Activated B cell treated with CpG ODN at 0.5 μM for 24 hours (primary cell): ENCODE results near the gene DAGLA. TPM values are rescaled to one million over a fixed set of nuclear protein-coding genes. Genes with fewer than 3 reads are reported as not detected.

Experiments used
- ATAC-seq: fragments of 200-7000 bp; cut with Tn5 transposase; one replicate; pipeline ENCODE4 v1.10.0; 2021; ENCODE audit warnings: low read depth, mild to moderate bottlenecking, moderate library complexity
- CTCF ChIA-PET: fragments of 350-600 bp; sonication (Branson Sonifier 250); formaldehyde crosslinking; loops from one replicate; lab custom pipeline; 2021; ENCODE audit warnings: antibody characterized with exemption; lab: Charles Lee
- POLR2A ChIA-PET: fragments of 350-600 bp; sonication (Branson Sonifier 250); formaldehyde crosslinking; loops from one replicate; lab custom pipeline; 2021; ENCODE audit warnings: antibody characterized with exemption; lab: Charles Lee
- DNase-seq: peaks from one replicate; pipeline ENCODE4 v3.0.0; 2022
- H3K27ac Mint-ChIP-seq: one replicate; pipeline ENCODE4 v1.8.0; 2020; ENCODE audit warnings: mixed read lengths
- H3K27me3 Mint-ChIP-seq: one replicate; pipeline ENCODE4 v1.8.0; 2021; ENCODE audit warnings: mixed read lengths
- H3K36me3 Mint-ChIP-seq: one replicate; pipeline ENCODE4 v1.8.0; 2021; ENCODE audit warnings: low read depth, mixed read lengths
- H3K4me1 Mint-ChIP-seq: one replicate; pipeline ENCODE4 v1.8.0; 2021; ENCODE audit warnings: mixed read lengths
- H3K4me3 Mint-ChIP-seq: one replicate; pipeline ENCODE4 v1.8.0; 2020; ENCODE audit warnings: mild to moderate bottlenecking, mixed read lengths
- H3K9me3 Mint-ChIP-seq: one replicate; pipeline ENCODE4 v1.8.0; 2020; ENCODE audit warnings: mixed read lengths
- intact Hi-C: fragments of 100-400 bp; cut with micrococcal nuclease; formaldehyde crosslinking; loops from one replicate; pipeline ENCODE4 v1.15.1; 2024
- total RNA-seq: library from RNA; stranded (reverse); gene quantifications from 2 replicates; pipeline ENCODE4 v1.2.3, GENCODE V29; 2022
- TF ChIP-seq, protein P1 (sequence below): fragments of 200-600 bp; IDR thresholded peaks from one replicate; pipeline ENCODE4 v1.8.0; 2022; ENCODE audit warnings: antibody characterized with exemption, mild to moderate bottlenecking

The DAGLA gene
- total RNA-seq, 1 donor from 2014 or later: not detected

DNA sequence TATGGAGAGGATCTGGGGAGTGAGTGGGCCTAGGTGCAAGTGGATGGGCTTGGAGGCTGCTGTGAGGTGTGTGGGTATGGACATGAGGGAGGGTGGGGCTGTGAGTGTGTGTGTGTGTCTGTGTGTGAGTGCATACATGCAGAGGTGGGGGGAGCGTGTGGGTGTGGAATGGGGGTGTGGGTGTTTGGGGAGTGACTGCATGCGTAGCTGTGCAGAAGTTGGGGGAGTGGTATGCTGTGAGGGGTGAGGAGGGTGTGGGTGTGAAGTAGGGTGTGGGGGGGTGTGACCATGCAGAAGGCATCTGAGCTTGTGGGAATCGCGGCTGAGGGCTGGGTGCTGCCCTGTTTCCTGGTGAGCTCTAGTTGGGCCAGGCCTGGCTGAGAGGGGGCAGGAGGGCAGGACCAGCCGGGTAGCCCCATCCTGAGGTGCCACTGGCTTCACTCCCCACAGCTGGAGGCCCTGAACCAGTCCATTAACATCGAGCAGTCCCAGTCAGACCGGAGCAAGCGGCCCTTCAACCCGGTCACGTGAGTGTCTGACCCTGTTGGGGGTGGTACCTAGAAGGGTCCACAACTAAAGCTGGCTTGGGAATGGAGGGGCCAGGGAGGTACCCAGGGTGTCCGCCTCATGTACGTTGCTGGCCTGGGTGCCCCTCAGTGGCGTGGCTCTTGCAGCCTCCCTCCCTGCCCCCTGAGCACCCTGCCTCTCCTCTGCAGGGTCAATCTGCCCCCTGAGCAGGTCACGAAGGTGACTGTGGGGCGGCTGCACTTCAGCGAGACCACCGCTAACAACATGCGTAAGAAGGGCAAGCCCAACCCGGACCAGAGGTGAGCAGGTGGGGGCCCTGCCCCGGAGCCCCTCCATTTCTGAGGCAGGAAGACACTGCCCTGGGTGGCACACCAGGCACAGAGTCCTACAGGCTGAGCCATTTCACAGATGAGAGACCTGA, 95.7 kb downstream of the DAGLA start:
- ChIA-PET CTCF (no interaction called here), POLR2A (no interaction called here)
- no peaks in the 10 kb centered on the region for H3K9me3 Mint-ChIP-seq
- no peak overlapping the region for H3K4me3 Mint-ChIP-seq
- TF ChIP-seq, protein P1, sequence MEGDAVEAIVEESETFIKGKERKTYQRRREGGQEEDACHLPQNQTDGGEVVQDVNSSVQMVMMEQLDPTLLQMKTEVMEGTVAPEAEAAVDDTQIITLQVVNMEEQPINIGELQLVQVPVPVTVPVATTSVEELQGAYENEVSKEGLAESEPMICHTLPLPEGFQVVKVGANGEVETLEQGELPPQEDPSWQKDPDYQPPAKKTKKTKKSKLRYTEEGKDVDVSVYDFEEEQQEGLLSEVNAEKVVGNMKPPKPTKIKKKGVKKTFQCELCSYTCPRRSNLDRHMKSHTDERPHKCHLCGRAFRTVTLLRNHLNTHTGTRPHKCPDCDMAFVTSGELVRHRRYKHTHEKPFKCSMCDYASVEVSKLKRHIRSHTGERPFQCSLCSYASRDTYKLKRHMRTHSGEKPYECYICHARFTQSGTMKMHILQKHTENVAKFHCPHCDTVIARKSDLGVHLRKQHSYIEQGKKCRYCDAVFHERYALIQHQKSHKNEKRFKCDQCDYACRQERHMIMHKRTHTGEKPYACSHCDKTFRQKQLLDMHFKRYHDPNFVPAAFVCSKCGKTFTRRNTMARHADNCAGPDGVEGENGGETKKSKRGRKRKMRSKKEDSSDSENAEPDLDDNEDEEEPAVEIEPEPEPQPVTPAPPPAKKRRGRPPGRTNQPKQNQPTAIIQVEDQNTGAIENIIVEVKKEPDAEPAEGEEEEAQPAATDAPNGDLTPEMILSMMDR: no peak
- intact Hi-C loops: loop anchor here (1.0 to 2.0 kb wide), 2 partner anchors 17 to 24 kb away; partner anchors contain the start of genes FEN1, MYRF and TMEM258
- ATAC-seq: no peak
- H3K27me3 Mint-ChIP-seq: peaks cover 5% of the 10 kb centered on the region
- H3K36me3 Mint-ChIP-seq: no peaks in the 10 kb centered on the region
- no peak overlapping the region for H3K27ac Mint-ChIP-seq
- H3K4me1 Mint-ChIP-seq: peaks cover 14% of the 10 kb centered on the region
- no peak for DNase-seq

DNA sequence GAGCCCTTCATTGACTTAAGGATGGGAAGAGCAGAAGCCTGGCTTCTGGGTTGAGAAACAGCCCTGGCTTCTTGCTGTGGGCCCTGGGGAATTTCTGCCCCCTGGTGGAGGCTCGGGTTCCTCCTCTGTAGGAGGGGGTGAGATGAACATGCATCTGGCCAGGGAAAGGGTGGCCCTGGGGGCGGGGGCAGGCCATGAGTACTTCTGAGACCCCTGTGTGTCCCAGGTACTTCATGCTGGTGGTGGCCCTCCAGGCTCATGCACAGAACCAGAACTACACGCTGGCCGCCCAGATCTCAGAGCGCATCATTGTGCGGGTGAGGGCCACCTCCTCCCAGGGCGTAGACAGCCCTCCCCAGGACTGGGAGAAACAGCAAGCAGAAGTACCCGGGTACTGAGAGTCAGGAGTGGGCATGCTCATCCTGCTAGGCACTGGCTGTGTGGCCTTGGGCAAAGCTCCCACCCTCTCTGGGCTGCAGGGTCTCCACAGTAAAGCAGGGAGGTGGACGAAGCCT, 96.4 kb downstream of the DAGLA start:
- CTCF ChIA-PET: no interaction called here
- DNase-seq (peak; percentile 50), ATAC-seq (peak; percentile 59)
- Mint-ChIP-seq H3K4me1 (peaks cover 14% of the 10 kb centered on the region), H3K36me3 (no peaks in the 10 kb centered on the region), H3K9me3 (no peaks in the 10 kb centered on the region), H3K27ac (no peak overlapping the region), H3K4me3 (peak overlapping the region; percentile 59), H3K27me3 (peaks cover 5% of the 10 kb centered on the region)
- POLR2A ChIA-PET: no interaction called here
- TF ChIP-seq, protein P1: no peak
- intact Hi-C loops: loop anchor here (1.0 to 2.0 kb wide), 2 partner anchors 16 to 24 kb away; partner anchors contain the start of genes FEN1, MYRF and TMEM258

DNA sequence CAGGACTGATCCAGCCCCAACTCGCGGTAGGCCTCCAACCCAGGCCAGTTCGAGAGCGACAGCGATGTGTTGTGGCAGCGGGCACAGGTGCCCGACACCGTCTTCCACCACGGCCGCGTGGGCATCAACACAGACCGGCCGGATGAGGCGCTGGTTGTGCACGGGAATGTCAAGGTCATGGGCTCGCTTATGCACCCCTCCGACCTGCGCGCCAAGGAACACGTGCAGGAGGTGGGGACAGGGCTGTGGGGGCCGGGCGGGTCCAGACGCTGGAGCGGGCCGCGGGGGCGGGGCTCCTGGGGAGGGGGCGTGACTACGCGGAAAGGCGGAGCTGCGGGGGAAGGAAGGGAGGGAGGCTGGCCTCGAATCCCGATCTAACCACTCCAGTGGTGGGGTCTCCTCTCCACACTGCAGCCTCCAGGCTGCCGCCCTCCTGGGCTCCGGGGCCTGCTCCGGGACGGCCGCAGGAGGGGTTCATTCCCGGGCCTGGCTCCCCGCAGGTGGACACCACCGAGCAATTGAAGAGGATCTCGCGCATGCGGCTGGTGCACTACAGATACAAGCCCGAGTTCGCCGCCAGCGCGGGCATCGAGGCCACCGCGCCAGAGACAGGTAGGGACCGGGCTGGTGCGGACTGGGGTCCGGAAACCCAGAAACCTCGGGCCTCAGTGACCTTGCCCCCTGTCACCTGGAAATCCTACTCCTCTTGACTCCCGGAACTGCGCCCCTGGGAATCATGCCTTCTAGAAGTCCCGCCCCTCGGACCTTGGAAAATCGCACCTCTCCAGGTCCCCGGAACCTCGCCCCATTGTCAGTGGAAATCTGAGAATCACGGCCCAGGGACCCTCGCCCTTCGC, 97.3 kb downstream of the DAGLA start:
- H3K9me3 Mint-ChIP-seq: no peaks in the 10 kb centered on the region
- ChIA-PET POLR2A (no interaction called here), CTCF (no interaction called here)
- H3K4me1 Mint-ChIP-seq: peaks cover 14% of the 10 kb centered on the region
- intact Hi-C loops: loop anchor here (2.0 kb wide), 1 partner anchor 15 kb away; the partner anchor contains the start of genes FEN1 and TMEM258
- H3K36me3 Mint-ChIP-seq: no peaks in the 10 kb centered on the region
- H3K27ac Mint-ChIP-seq: no peak overlapping the region
- DNase-seq (peak; percentile 55), ATAC-seq (peak; percentile 78)
- H3K27me3 Mint-ChIP-seq: peaks cover 5% of the 10 kb centered on the region
- peak overlapping the region; percentile 61 for H3K4me3 Mint-ChIP-seq
- TF ChIP-seq, protein P1: no peak

DNA sequence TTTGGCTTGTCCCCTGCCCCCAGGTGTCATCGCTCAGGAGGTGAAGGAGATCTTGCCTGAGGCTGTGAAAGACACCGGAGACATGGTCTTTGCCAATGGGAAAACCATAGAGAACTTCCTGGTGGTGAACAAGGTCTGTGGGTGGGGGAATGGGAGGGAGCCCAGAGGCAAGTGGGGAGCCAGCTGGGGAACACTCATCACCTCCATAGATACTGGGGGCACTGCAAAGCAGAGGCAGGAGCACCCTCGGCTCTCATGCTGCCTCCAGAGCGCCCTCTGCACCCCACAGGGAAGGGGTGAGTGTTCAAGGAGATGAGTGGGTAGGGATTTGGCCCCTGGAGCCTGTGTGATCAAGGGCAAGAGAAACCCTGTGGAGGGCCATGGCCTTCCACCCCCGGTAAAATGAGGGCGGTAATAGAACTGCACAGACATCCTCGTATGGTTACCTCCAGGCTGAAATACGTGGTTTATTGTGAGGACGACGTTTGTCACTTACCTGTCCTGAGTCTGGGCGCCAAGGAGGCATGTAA, 98.2 kb downstream of the DAGLA start:
- ATAC-seq: no peak
- intact Hi-C loops: no loop called here
- H3K9me3 Mint-ChIP-seq: no peaks in the 10 kb centered on the region
- POLR2A ChIA-PET: no interaction called here
- no peak overlapping the region for H3K27ac Mint-ChIP-seq
- H3K36me3 Mint-ChIP-seq: peaks cover 4% of the 10 kb centered on the region
- DNase-seq: no peak
- CTCF ChIA-PET: no interaction called here
- TF ChIP-seq, protein P1: no peak
- H3K27me3 Mint-ChIP-seq: peaks cover 5% of the 10 kb centered on the region
- H3K4me1 Mint-ChIP-seq: peaks cover 14% of the 10 kb centered on the region
- peak overlapping the region; percentile 61 for H3K4me3 Mint-ChIP-seq
